ENCODE data around the gene NCBP1. TPM values are rescaled to one million over a fixed set of nuclear protein-coding genes. Genes with fewer than 3 reads are reported as not detected.

NCBP1 gene
- total RNA-seq, 1 donor from 2014 or later: 30.6 TPM

- Histone ChIP-seq H3K27me3 (ENCODE audit: control insufficient read depth, insufficient read depth, low read length) (no peaks in the 10 kb centered on the region), H3K36me3 (ENCODE audit: control insufficient read depth, insufficient read depth, low read length) (peaks cover 1% of the 10 kb centered on the region), H3K4me3 (ENCODE audit: low read depth, low read length) (no peak overlapping the region)
- no peak for DNase-seq (ENCODE audit: low read depth)
- no peak for TF ChIP-seq CTCF (IDR thresholded peaks at IDR 0.05; ENCODE audit: insufficient read depth, low read length, poor library complexity, severe bottlenecking)
Observed at GRCh38 chr9:97660340-97660739, 26.7 kb downstream of the NCBP1 start.

GRCh38 chr9:97660847-97661246, 27.2 kb downstream of the NCBP1 start:
- Histone ChIP-seq H3K27me3 (ENCODE audit: control insufficient read depth, insufficient read depth, low read length) (no peaks in the 10 kb centered on the region), H3K4me3 (ENCODE audit: low read depth, low read length) (no peak overlapping the region), H3K36me3 (ENCODE audit: control insufficient read depth, insufficient read depth, low read length) (peaks cover 1% of the 10 kb centered on the region)
- DNase-seq (ENCODE audit: low read depth): no peak
- TF ChIP-seq CTCF (IDR thresholded peaks at IDR 0.05; ENCODE audit: insufficient read depth, low read length, poor library complexity, severe bottlenecking): no peak

- no peak for TF ChIP-seq CTCF (IDR thresholded peaks at IDR 0.05; ENCODE audit: insufficient read depth, low read length, poor library complexity, severe bottlenecking)
- no peaks in the 10 kb centered on the region for H3K27me3 ChIP-seq (ENCODE audit: control insufficient read depth, insufficient read depth, low read length)
- H3K36me3 ChIP-seq (ENCODE audit: control insufficient read depth, insufficient read depth, low read length): no peaks in the 10 kb centered on the region
- no peak for DNase-seq (ENCODE audit: low read depth)
- H3K4me3 ChIP-seq (ENCODE audit: low read depth, low read length): no peak overlapping the region
Observed at GRCh38 chr9:97665742-97666141, 32.1 kb downstream of the NCBP1 start.

- H3K27me3 ChIP-seq (ENCODE audit: control insufficient read depth, insufficient read depth, low read length): no peaks in the 10 kb centered on the region
- DNase-seq (ENCODE audit: low read depth): no peak
- H3K36me3 ChIP-seq (ENCODE audit: control insufficient read depth, insufficient read depth, low read length): no peaks in the 10 kb centered on the region
- TF ChIP-seq CTCF (IDR thresholded peaks at IDR 0.05; ENCODE audit: insufficient read depth, low read length, poor library complexity, severe bottlenecking): no peak
- no peak overlapping the region for H3K4me3 ChIP-seq (ENCODE audit: low read depth, low read length)
Observed at GRCh38 chr9:97666907-97667686, 33.5 kb downstream of the NCBP1 start.

- no peak overlapping the region for H3K4me3 ChIP-seq (ENCODE audit: low read depth, low read length)
- H3K27me3 ChIP-seq (ENCODE audit: control insufficient read depth, insufficient read depth, low read length): no peaks in the 10 kb centered on the region
- no peak for DNase-seq (ENCODE audit: low read depth)
- TF ChIP-seq CTCF (IDR thresholded peaks at IDR 0.05; ENCODE audit: insufficient read depth, low read length, poor library complexity, severe bottlenecking): no peak
- H3K36me3 ChIP-seq (ENCODE audit: control insufficient read depth, insufficient read depth, low read length): no peaks in the 10 kb centered on the region
Observed at GRCh38 chr9:97668485-97668884, 34.9 kb downstream of the NCBP1 start.

- Histone ChIP-seq H3K4me3 (ENCODE audit: low read depth, low read length) (no peak overlapping the region), H3K36me3 (ENCODE audit: control insufficient read depth, insufficient read depth, low read length) (no peaks in the 10 kb centered on the region), H3K27me3 (ENCODE audit: control insufficient read depth, insufficient read depth, low read length) (no peaks in the 10 kb centered on the region)
- no peak for TF ChIP-seq CTCF (IDR thresholded peaks at IDR 0.05; ENCODE audit: insufficient read depth, low read length, poor library complexity, severe bottlenecking)
- no peak for DNase-seq (ENCODE audit: low read depth)
Observed at GRCh38 chr9:97670586-97670985, 37.0 kb downstream of the NCBP1 start.
